RPMI8226 (cell line): Measurements from ENCODE around the gene RCN1.
"Not testable (repeated sequence)": the region's sequence is repeated elsewhere in the genome, so short reads cannot be mapped to it uniquely, and the experiment has no call there.

ENCODE experiments used
- DNase-seq: peaks from one replicate; pipeline ENCODE4 v3.0.0-alpha.2; 2015

The RCN1 gene

DNA sequence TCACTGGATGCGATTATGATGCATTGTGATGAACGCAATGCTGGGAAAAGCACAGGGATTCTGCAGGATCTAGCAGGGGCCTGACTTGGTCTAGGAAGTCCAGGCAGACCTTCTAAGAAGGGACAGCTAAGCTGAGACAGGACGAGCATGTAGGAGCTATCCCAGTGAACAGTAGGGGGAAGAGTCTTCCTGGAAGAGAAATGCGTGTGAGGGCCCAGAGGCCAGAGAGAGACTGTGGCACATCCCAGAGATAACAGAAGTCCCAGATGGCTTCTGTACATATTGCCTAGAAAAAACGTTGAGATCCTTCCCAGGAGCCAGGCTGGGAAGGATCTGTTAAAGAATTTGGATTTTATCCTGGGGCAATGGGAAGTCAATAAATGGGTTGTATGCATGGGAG is 24.6 kb downstream of the RCN1 start:
- DNase-seq, result no peak

DNA sequence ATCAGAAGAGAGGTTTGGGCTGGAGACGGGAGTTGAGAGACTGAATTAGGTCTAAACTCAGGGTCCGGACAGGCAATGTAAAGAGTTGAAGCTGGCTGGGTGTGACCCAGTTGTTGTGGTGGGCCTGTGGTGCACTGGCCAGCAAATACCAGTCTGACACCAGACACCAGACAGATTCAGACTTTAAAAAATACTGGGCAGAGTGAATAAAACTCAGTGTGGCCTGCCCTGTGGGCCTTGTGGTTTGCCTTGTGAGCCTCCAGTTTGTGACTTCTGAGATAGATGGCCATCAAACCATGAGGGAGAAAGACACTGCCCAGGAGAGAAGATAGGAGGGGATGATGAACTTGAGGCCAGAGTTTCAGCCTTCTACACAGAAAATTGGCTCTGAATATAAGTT is 25.8 kb downstream of the RCN1 start:
- DNase-seq, result no peak

DNA sequence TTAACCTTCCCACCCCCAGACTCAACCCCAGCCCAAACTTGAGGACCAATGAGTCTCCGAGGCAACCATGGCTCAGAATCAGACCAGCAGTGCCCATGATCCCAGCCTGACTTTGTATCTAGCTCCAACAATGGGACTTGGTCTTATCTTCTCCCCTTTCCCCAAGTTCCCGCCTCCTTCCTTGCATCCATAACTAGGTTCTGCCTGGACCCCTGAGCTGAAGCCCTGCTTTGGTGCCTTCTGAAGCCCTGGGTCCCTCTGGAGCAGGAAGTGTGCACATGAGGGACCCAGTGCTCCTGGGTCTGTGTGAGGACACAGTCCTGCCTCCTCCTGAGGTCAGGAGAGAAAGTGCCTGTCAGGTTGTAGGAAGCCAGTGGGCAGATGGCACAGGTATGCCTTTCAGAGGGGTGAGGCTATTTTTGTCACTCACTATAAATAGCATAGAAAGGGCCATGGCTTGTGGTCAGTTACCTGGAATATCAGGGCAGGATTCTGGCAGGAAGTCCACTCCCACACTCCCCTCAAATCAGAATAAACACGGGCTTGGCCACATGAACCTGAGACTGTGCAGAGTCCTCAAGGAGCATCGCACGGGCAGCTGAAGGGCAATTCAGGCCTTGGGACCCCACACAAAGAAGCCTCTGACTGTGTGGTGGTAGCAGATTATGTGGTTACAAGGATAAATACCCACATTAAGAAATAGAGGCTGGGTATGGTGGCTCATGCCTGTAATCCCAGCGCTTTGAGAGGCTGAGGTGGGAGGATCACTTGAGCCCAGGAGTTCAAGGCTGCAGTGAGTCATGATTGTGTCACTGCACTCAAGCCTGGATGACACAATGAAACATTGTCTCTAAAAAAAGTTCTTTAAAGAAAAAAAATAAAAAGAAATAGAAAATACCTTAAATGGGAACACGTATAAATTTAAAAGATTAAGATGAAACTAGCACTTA is 27.4 kb downstream of the RCN1 start:
- DNase-seq, result no peak

DNA sequence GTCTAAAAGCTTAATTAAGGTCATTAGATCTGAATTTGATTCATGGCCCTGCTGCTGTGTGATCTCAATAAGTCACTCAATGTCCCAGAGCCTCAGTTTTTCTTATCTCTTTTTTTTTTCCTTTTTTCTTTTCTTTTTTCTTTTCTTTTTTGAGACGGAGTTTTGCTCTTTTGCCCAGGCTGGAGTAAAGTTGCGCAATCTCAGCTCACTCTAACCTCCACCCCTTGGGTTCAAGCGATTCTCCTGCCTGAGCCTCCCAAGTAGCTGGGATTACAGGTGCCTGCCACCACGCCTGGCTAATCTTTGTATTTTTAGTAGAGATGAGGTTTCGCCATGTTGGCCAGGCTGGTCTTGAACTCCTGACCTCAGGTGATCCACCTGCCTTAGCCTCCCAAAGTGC is 28.3 kb downstream of the RCN1 start:
- not testable (repeated sequence) for DNase-seq

DNA sequence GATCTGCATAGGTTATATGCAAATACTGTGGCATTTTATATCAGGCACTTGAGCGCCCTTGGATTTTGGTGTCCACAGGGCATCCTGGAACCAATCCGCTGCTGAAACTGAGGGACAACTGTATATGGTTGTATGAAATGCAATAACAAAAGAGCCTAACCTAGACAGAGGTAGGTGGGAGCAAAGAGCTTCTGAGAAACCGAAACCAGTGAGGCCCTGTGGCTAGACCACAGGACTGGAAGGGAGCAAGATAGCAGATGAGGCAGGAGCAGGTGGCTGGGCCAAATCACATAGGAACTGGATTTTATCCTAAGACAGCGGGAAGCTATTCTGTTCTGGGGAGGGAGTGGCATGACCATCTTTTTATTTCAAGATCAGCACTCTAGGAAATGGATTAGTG is 30.1 kb downstream of the RCN1 start:
- DNase-seq, result peak; percentile 30

DNA sequence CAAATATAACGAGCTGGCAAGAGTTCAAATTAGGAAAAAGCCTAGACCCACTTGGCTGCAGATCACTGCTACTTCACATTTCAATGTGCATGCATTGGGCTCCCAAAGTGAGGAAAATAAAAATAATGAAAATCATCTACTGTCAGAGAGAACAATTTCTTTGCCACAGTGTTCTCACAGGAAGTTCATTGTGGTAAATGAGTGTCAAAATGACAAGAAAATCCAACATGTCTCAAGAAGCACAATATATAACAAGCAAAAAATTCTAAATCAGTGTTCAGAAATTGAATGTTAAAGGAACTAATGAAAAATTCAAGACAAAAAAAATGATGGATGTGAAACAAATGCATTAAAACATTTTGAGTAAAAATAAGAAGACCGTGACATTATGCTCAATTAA is 31.3 kb downstream of the RCN1 start:
- DNase-seq, result no peak

DNA sequence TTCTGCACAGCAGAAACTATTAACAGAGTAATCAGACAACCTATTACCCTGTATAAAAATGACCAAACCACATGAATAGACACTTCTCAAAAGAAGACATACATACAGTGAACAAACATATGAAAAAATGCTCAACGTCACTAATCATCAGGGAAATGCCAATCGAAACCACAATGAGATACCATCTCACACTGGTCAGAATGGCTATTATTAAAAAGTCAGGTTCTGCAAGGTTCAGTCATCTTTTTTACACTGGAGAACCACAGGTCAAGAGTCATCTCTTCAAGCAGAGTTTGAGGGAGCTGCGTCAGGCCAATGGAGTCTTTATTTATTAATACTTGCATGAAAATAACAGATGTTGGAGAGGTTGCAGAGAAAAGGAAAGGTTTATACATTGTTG is 40.4 kb downstream of the RCN1 start:
- no peak for DNase-seq

DNA sequence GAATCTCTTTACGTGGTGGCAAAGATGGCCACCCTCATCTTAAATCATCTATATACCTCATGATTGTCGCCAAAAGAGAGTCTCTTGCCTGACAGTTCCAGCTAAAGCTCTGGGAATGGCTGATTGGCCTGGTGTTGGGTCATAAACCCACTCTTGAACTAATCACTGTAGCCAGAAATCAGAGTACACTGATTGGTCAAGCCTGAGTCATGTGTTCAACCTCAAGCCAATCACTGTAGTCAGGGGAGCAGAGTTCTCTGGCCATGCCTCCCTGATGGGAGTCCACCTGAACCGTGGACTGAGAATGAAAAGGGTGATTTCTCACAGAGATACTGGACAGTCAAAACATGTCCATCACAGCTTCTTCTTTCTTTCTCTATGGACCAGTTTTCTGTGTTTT is 45.8 kb downstream of the RCN1 start:
- DNase-seq, result no peak

DNA sequence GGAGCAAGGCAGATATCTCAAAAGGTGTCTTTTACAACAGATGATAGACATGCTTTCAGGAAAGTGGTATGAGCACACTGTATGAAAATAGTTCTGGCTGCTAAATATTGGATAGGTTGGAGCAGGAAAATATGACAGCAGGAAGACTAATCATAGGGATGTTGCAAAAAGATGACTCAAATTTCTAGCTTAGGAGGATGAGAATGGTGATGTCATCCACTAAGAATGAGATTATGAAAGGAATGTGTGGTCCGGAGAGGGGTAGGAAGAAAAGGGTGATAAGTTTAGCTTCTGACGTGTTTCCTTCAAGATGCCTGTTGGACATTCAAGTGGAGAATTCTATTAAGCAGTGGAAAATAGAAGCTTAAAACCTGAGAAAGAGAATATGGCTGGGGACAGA is 46.4 kb downstream of the RCN1 start:
- DNase-seq, result no peak

DNA sequence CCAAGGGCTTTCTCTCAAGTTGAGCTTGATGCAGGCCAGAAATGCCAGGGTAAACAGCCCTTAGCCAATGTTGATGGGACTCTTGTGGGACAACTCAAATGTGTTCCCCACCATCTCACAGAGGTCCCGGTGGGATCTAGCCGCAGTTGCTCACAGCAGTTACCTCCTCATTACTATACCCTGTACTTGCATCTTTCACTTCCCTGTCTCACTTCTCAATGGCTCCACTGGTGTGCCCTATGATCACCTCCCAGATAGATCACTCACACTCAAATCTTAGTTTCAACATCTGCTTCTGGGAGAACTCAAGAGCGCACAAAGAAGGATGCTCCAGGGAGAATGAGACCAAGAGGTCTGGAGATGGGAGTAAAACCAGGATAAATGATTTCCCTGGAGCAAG is 47.0 kb downstream of the RCN1 start:
- DNase-seq, result no peak

DNA sequence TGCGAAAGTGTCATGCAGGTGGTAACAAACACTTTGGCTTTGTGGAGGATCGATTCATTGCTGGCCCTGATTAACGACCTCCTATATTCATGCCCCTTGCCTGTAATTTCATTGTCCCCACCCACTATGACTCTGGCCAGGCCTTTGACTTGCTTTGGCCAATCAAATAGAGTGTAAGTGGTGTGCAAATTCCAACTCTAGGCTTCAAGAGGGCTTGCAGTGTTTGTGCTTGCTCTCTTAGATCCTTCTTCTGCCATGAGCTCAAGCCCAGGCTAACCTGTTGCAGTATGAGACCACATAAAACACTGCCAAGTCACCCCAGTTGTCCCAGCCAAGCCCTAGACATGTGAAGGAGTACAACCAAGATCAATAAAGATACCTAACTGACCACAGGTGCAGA is 48.0 kb downstream of the RCN1 start:
- no peak for DNase-seq

DNA sequence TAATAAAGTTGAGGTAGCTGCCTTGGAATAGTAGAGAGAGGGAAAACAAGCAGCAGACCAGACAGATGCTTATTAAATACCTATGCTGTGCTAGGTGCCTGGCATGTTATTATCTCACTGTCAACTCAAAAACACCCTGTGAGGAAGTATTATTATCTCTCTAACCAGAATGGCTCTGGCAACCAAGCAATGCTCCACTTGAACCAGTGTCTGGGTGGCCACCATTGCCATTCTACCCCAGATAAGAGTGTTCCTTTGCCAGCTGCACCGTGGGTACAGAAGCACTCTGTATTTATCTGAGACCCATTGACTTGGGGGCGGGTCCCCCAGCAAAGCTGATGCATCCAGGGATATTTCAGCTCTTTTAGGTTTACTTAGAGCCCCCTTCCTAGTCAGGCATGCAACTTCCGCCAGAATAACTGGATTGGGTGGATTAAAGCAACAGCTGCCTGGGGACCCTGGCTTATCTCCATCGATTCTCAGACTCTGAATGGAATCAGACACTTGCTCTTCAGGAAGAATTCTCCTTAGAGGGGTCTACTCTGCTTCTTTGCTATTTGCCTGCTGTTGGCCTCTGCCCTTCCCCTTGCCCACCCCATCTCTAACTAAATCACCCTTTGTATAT is 49.1 kb downstream of the RCN1 start:
- no peak for DNase-seq

DNA sequence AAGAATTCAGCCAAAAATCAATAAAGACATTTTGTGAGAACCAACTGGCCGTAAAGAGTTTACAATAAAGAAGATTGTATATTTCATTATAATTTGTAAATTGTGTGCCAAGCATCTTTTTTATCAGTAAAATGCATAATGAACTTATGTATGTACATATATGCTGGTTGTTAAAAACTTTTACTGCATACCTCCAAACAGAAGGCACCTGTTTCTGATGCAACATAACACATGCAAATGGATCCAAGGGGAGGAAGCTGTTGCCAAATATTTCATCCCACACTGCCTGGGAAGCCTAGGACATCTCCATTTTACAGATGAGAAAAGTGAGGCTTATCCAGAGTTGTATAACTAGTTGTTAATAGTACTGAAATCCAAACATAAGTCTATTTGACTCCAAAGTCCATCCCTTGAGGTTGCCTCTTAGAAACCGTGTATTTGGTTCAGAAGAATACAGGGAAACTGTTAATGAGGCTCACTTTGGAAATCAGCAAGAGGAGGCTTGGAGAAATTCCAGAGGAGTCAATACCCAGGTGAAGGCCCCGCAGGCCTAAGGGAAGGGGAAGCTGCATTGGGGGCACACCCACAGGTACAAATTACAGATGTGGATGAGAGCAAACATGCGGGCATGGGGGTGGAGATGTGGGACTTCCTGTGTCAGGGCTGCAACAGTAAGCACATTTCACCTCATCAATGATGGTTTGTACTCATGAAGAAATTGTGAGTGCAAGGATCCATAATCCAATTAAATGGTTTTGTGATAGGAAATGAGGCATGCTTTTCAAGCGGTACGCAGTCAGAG is 51.1 kb downstream of the RCN1 start:
- DNase-seq, result no peak

DNA sequence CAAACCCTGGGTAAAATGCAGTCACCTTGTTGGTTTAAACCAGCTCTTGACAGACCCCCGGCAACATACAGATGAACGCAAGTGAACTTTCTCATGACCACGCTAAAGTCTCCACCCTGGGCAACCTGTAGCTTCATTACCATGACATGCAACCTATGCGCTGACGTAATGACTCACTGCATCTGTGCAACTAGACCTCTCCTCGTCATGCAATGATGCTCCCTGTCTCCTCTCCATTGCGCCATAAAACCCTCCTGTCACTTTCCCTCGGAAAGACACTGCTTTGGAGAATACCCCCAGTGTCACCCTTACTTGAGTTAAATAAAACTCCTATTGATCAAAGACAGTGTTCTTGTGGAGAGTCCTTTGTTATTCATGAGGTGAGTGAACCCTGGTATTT is 52.5 kb downstream of the RCN1 start:
- no peak for DNase-seq

DNA sequence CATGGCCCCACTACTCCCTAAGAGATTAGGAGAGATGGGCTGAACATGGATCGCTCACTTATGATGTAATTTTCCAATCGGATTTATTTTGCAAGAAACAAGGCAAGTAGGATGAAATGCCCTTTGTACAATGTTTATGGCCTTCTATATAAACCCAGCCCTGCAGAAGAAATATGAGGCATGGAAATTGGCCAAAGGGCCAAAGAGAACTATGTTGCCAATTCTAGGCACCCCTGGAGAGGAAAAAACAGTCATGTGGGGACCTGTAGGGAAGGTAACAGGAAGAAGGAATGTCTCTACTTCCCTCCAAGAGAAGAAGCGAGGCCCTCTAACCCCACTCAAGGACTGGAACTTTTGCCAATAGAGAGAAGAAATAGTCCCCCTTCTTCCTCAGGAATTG is 54.4 kb downstream of the RCN1 start:
- no peak for DNase-seq

DNA sequence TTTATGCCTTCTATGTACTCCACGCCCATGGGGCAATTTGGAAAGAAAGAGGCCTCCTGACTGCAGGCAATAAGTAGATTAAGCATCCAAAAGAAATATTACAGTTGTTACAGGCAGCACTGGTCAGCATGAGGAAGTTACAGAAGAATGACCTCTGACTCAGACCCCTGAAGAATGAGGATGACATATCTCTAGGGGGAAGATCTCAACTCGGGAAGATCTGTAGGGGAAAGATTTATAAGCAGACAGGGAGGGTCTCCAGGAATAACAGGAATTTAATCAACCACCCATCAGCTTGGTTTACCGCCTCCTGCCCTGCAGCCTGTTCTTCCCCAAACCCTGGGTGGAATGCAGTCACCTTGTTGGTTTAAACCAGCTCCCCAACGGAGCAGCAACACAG is 58.0 kb downstream of the RCN1 start:
- no peak for DNase-seq

DNA sequence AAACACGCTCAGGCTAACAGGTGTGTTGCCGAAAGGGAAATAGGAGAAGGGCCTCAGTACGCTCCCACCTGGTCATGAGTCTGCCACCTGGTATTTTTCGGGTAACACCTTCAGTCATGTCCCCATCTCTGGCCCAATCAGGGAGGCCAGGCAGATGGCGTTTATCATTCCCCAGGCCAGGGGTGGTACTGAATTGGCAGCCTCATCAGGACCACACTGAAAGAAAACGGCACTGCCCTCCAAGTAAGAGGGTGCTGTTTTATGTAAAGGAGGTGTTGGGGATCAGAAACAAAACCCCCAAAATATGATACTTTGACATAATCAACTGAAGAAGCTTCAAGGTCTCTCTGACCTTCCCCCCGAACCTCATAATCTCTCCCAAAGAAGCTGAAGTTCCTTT is 58.9 kb downstream of the RCN1 start:
- peak; percentile 26 for DNase-seq

DNA sequence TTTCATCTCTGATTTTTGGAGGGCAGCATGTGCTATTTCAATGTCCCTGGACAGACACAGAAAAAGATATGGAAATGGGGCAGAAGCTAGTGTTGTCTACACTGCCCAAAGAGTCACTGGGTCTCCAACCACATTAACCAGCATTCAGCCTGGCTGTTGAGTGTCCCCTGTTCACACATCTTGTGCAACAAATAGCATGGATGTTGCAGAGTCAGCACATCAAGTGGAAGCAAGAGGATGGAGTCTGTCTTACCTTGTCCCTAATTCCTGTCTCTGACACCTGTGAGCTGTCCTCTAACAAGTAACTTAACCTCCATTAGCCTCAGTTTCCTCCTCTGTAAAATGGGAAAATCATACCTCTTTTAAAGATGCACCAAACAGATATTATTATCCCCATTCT is 60.2 kb downstream of the RCN1 start:
- DNase-seq, result no peak

DNA sequence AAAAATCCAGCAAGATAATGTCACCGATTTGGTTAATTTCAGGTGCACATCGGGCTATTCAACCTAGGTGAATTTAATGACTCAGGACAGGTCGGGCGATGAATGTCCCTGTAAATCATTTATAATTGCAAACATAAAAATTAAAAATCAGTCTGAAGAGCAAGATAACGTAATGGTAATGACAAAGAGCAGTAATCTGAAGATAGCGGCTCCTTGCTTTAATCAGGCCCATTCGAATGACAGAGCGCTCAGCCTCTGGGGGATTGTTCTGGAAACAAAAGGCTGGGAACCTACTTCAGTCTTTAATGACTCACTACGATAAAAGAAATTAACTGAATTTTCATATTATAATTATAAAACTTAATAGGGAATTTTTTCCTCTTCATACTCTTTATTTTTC is 61.3 kb downstream of the RCN1 start:
- DNase-seq, result no peak

DNA sequence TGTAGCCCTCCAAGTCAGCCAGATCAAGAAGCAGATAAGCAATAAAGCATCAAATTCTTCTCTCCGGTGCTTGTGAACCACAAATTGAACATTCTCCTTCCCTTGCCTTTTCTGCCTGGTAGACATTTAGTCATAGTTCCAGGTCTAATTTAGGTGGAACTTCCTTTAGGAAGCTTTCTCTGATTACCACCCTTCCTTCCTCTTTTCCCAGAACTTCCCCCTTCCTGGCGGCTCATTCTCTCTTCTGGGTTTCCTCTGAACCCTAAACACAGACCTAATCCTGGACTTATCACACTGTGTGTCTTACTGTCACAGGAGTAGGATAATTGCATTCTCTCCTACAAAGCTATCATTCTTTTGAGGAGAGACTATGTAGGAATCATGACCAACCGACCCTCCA is 61.9 kb downstream of the RCN1 start:
- no peak for DNase-seq

DNA sequence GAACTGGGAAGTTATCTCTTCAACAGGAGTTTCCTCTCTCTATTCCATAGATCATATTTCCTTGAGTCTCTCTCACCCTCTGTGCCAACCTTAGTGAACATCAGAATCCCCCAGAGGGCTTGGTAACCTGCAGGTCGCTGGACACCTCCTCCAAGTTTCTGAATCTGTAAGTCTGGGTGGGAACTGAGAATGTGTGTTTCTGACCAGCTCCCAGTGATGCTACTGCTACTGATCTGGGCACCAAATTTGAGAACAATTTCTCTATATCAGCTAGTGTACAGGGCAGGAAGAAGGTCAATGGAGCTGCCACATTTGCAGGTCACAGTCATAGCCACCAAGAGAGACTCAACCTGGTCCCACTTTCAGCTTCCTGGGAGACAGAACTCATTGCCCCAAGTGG is 62.9 kb downstream of the RCN1 start:
- DNase-seq, result no peak

DNA sequence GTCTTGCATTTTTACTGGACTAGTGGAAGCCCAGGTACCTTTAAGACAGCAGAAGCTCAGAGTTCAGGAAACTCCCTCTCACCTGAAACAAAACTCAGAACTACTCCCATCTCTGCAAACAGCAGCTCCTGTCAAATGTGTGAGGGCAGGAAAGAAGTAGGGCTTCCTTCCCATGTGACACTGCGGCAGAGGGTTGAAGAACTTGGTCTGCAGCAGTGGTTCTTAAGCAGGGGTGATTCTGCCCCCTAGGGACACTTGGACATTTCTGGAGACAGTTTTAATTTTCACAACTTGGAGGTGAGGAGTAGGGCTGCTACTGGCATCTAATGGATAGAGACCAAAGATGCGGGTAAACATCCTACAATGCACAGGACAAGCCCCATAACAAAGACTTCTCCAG is 63.4 kb downstream of the RCN1 start:
- no peak for DNase-seq
